Nephron (organoid): ENCODE results near the gene AMBN.

Experiments
- H3K27ac Mint-ChIP-seq, 3 experiments: 2 replicates each; pipeline ENCODE4 v1.8.0; 2020; ENCODE audit warnings: mixed read lengths in 3 of 3, mild to moderate bottlenecking in 2 of 3, moderate library complexity in 1 of 3
- H3K27me3 Mint-ChIP-seq: 2 replicates; pipeline ENCODE4 v1.8.0; 2021; ENCODE audit warnings: low read depth, mild to moderate bottlenecking, moderate library complexity, mixed read lengths
- H3K36me3 Mint-ChIP-seq: 2 replicates; pipeline ENCODE4 v1.8.0; 2020; ENCODE audit warnings: low read depth, mixed read lengths
- H3K4me1 Mint-ChIP-seq: 2 replicates; pipeline ENCODE4 v1.8.0; 2020; ENCODE audit warnings: mixed read lengths
- H3K4me3 Mint-ChIP-seq, 3 experiments: 2 replicates each; pipeline ENCODE4 v1.8.0; 2020; ENCODE audit warnings: mild to moderate bottlenecking in 3 of 3, mixed read lengths in 3 of 3, moderate library complexity in 2 of 3
- H3K9me3 Mint-ChIP-seq: 2 replicates; pipeline ENCODE4 v1.8.0; 2020; ENCODE audit warnings: mixed read lengths
- TF ChIP-seq, protein P1 (sequence below), 3 experiments: fragments of 200-600 bp; sonication (generic); IDR thresholded peaks; one replicate each; pipeline ENCODE4 v1.5.0; 2021; ENCODE audit warnings: antibody characterized with exemption in 3 of 3; ENCODE audit not compliant: unreplicated experiment in 3 of 3

Gene AMBN

DNA sequence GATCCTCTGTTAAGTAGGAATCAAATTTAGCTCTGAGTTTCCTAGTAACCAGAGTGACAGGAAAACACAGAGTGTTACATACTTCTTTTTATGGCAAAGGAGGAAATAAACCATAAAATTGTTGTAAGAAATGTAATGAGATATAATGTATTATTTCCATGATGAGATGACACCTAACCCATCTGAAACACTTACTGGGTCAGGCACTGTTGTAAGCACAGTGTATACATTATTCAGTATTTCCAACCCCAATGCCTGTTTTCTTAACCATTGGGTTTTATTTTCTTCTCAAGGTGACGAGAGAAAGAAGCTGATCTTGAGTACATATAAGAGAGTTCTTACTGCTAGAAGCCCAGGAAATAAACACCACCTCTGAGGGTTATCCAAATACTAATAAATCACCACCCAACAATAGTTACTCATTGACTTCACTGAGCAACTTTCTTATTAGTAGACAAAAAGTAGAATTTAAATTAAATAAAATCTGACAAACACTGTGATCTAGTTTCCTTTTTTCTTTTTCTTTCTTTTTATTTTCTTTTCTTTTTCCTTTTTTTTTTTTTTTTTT is 32.3 kb downstream of the AMBN start:
- TF ChIP-seq, protein P1, sequence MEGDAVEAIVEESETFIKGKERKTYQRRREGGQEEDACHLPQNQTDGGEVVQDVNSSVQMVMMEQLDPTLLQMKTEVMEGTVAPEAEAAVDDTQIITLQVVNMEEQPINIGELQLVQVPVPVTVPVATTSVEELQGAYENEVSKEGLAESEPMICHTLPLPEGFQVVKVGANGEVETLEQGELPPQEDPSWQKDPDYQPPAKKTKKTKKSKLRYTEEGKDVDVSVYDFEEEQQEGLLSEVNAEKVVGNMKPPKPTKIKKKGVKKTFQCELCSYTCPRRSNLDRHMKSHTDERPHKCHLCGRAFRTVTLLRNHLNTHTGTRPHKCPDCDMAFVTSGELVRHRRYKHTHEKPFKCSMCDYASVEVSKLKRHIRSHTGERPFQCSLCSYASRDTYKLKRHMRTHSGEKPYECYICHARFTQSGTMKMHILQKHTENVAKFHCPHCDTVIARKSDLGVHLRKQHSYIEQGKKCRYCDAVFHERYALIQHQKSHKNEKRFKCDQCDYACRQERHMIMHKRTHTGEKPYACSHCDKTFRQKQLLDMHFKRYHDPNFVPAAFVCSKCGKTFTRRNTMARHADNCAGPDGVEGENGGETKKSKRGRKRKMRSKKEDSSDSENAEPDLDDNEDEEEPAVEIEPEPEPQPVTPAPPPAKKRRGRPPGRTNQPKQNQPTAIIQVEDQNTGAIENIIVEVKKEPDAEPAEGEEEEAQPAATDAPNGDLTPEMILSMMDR (IDR thresholded peaks at IDR 0.05; ENCODE audit: unreplicated experiment in 3 of 3) = no peak
- no peak overlapping the region for H3K4me3 Mint-ChIP-seq
- no peaks in the 10 kb centered on the region for H3K4me1 Mint-ChIP-seq
- no peaks in the 10 kb centered on the region for H3K9me3 Mint-ChIP-seq
- no peaks in the 10 kb centered on the region for H3K36me3 Mint-ChIP-seq
- H3K27ac Mint-ChIP-seq = no peak overlapping the region
- H3K27me3 Mint-ChIP-seq = no peaks in the 10 kb centered on the region

DNA sequence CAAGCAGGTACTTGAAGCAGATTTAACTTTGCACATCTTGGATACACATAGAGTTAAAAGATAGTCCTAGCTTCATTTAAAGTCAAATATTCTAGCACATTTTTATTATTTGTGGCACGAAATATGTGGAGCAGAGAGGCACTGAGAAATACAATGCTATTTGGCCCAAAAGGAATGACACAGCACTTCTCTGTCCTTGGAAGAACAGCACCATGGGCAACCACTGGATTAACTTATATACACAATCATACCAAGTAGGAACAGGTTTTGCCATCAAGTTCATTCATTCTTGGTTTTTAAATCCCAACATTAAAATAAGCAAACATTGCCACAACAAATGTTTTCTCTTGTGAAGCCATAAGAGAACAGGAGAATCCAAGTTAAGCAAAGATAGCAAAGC is 35.6 kb downstream of the AMBN start:
- TF ChIP-seq, protein P1 (IDR thresholded peaks at IDR 0.05; ENCODE audit: unreplicated experiment in 3 of 3) = no peak
- no peaks in the 10 kb centered on the region for H3K9me3 Mint-ChIP-seq
- no peaks in the 10 kb centered on the region for H3K36me3 Mint-ChIP-seq
- H3K27me3 Mint-ChIP-seq = peaks cover 3% of the 10 kb centered on the region
- no peaks in the 10 kb centered on the region for H3K4me1 Mint-ChIP-seq
- H3K4me3 Mint-ChIP-seq = no peak overlapping the region
- no peak overlapping the region for H3K27ac Mint-ChIP-seq

DNA sequence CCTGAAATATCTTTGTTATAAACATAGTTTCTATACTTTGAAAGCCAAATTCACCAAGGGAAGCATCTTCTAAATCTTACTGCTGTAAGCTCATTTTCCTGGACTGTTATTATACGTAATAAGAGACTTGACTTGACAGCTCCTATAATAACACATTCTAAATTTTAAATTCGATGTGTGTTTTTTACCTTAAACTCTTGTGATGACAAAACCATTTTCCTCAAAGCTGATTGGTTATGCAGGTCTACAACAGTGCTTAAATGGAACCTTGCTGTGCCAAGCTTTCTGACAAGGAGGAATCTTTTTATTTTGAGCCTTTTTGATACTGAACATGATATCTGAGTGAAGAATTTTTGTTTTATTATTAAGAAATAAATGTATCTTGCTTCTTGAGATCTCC is 36.4 kb downstream of the AMBN start, which contains the start of gene ENAM:
Gene ENAM, plus strand, starts transcription at position 301 of the 400 bp plus-strand sequence. CDS start 757 bp downstream, outside the sequence.
- Mint-ChIP-seq H3K9me3 (no peaks in the 10 kb centered on the region), H3K36me3 (no peaks in the 10 kb centered on the region), H3K27me3 (peaks cover 3% of the 10 kb centered on the region), H3K27ac (no peak within 1 kb of the TSS), H3K4me3 (no peak within 1 kb of the TSS), H3K4me1 (no peaks in the 10 kb centered on the region)
- TF ChIP-seq, protein P1 (IDR thresholded peaks at IDR 0.05; ENCODE audit: unreplicated experiment in 3 of 3) = no peak

DNA sequence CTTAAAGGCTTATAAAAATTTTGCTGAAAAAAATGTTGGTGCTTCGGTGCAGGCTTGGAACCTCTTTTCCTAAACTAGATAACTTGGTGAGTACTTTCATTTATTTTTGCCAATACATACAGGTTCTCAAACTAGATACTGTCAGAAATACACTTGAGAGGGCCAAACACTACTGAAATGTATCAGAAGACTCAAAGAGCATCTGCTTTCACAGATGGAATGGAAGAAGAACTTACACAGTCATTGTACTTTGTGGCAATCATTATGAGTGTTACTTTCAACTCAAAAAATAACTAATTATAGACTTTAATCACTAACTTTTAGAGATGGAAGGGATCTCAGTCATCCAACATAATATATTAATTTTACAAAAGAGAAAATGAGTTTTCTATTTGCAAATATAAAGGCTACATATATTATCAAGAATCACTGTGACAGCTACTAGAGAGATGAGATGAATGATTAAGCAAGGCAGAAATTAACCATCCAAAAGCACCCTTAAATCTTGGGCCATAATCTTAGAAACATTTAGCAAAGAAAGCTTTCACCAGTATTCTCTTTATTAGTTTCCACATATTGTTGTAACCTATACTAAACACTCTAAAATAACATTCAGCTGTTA is 37.5 kb downstream of the AMBN start:
- Mint-ChIP-seq H3K9me3 (no peaks in the 10 kb centered on the region), H3K27me3 (peaks cover 3% of the 10 kb centered on the region), H3K36me3 (no peaks in the 10 kb centered on the region)

DNA sequence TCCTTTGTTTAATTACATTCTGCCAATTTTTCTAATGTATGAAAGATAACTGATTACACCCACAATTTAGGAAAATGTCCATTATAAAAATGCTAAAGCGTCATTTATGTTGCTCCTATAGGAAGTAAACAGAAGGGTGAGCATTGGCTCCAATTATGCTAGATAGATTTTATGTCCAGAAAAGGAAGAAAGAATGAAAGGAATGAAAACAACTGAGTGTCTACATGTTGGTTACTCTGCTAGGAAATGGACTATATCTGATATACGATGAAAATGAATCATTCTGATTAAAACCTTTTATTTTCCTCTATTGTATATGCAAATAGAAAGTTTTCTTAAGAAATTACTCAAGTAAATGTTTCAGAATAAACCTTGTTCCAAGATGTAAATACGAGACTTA is 38.1 kb downstream of the AMBN start:
- TF ChIP-seq, protein P1 (IDR thresholded peaks at IDR 0.05; ENCODE audit: unreplicated experiment in 3 of 3) = no peak
- Mint-ChIP-seq H3K4me1 (no peaks in the 10 kb centered on the region), H3K27ac (no peak overlapping the region), H3K27me3 (peaks cover 3% of the 10 kb centered on the region), H3K36me3 (no peaks in the 10 kb centered on the region), H3K4me3 (no peak overlapping the region), H3K9me3 (no peaks in the 10 kb centered on the region)

More for the DNA sequence above, 37.5 kb downstream of the AMBN start:
- no peaks in the 10 kb centered on the region for H3K4me1 Mint-ChIP-seq
- no peak overlapping the region for H3K4me3 Mint-ChIP-seq
- H3K27ac Mint-ChIP-seq = no peak overlapping the region
- TF ChIP-seq, protein P1 (IDR thresholded peaks at IDR 0.05; ENCODE audit: unreplicated experiment in 3 of 3) = no peak

DNA sequence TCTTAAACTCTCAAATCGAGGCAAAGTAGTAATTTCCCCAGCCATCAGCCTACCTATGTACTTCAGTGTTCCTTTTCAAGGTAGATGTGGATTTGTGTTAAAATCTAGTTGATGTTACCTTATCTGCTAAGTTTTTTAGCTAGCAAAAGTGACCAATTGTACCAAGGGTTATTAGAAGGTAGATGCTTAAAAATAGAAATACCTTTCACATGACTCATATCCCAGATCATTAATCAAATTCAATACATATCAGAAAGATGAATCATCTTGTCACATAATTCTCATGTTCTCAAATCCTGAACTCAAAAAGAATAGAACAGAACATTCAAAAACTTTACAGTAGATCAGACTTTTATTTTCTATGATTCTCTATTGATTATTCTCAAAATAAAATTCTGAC is 40.0 kb downstream of the AMBN start:
- no peak overlapping the region for H3K4me3 Mint-ChIP-seq
- TF ChIP-seq, protein P1 (IDR thresholded peaks at IDR 0.05; ENCODE audit: unreplicated experiment in 3 of 3) = no peak
- H3K4me1 Mint-ChIP-seq = peaks cover 2% of the 10 kb centered on the region
- H3K27ac Mint-ChIP-seq = no peak overlapping the region
- H3K36me3 Mint-ChIP-seq = no peaks in the 10 kb centered on the region
- H3K9me3 Mint-ChIP-seq = no peaks in the 10 kb centered on the region
- peaks cover 3% of the 10 kb centered on the region for H3K27me3 Mint-ChIP-seq
